Left lung (tissue), 10 donors: ENCODE data around the gene HSD3B7. TPM values are rescaled to one million over a fixed set of nuclear protein-coding genes. Genes with fewer than 3 reads are reported as not detected.

Experiments used
- ATAC-seq: fragments of 200-7000 bp; cut with Tn5 transposase; one replicate; pipeline ENCODE4 v1.9.1; 2020; ENCODE audit warnings: moderate library complexity
- DNase-seq, 4 donors: peaks; one replicate each; pipeline ENCODE4 v3.0.0-alpha.2; 2013 to 2020
- H3K27ac ChIP-seq, 2 donors: fragments of 200-600 bp; sonication (generic) in 1 of 2; one replicate each; pipeline versions ENCODE4 v1.5.0 to v1.8.0; 2020 to 2021
- H3K27me3 ChIP-seq, 2 donors: fragments of 200-600 bp; sonication (generic) in 1 of 2; one replicate each; pipeline versions ENCODE4 v1.5.0 to v1.8.0; 2020 to 2021
- H3K36me3 ChIP-seq, 2 donors: fragments of 200-600 bp; sonication (generic) in 1 of 2; one replicate each; pipeline versions ENCODE4 v1.5.0 to v1.8.0; 2020 to 2021
- H3K4me1 ChIP-seq, 2 donors: fragments of 200-600 bp; one replicate each; pipeline ENCODE4 v1.8.0; 2021
- H3K4me3 ChIP-seq, 2 donors: fragments of 200-600 bp; sonication (generic) in 1 of 2; one replicate each; pipeline versions ENCODE4 v1.5.0 to v1.8.0; 2020 to 2021; ENCODE audit warnings: mild to moderate bottlenecking in 1 of 2
- H3K9me3 ChIP-seq, 2 donors: fragments of 200-600 bp; sonication (generic) in 1 of 2; one replicate each; pipeline versions ENCODE4 v1.5.0 to v1.8.0; 2020 to 2021
- intact Hi-C, 2 donors: fragments of 100-400 bp; cut with DNase I; formaldehyde crosslinking; loops; one replicate each; pipeline versions ENCODE4 v1.11.2 to v1.14.2; 2022
- polyA plus RNA-seq, 6 donors: library from polyadenylated mRNA; unstranded; fragments of 120-200 nt; gene quantifications; one replicate each; pipeline ENCODE4 v1.2.1, GENCODE V29; 2013; ENCODE audit not compliant: insufficient read length in 6 of 6
- total RNA-seq, 2 donors: library from RNA; stranded (reverse); fragmentation: NEBNext Ultra II Directional; extraction: Animal tissue kit (Norgen Biotek cat#: 25700); gene quantifications; one replicate each; pipeline ENCODE4 v1.2.1, GENCODE V29; 2021
- TF ChIP-seq, protein P1 (sequence below), 2 donors: fragments of 200-600 bp; sonication (generic) in 1 of 2; IDR thresholded peaks; one replicate each; pipeline versions ENCODE4 v1.5.0 to v1.8.0; 2021; ENCODE audit warnings: antibody characterized with exemption in 2 of 2
- donor health status: DM: no; HTN: yes; CAD: no.
- donor health status: DM: no; HTN: no; CAD: no.

Gene HSD3B7
- total and polyA plus RNA-seq, 8 donors = 3.9 to 28.4 (median 4.8) TPM

DNA sequence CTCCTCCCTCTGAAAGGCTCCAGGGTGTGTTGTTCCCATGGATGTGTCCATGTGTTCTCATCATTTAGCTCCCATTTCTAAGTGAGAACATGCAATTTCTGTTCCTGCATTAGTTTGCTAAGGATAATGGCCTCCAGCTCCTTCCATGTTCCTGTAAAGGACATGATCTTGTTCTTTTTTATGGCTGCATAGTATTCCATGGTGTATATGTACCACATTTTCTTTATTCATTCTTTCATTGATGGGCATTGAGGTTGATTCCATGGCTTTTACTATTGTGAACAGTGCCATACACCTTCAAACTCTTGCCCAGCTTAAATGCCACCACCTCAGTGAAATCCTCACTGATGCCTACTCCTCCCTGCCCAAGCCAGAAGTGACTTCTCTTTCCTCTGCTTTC lies 40.7 kb upstream of the HSD3B7 start:
- Histone ChIP-seq H3K27ac (no peak overlapping the region), H3K4me1 (peaks cover 4 to 21% of the 10 kb centered on the region in 2 donors), H3K36me3 (peaks cover 0 to 38% of the 10 kb centered on the region in 2 donors), H3K9me3 (no peaks in the 10 kb centered on the region), H3K27me3 (no peaks in the 10 kb centered on the region), H3K4me3 (no peak overlapping the region)
- ATAC-seq = no peak
- no peak for DNase-seq
- TF ChIP-seq, protein P1, sequence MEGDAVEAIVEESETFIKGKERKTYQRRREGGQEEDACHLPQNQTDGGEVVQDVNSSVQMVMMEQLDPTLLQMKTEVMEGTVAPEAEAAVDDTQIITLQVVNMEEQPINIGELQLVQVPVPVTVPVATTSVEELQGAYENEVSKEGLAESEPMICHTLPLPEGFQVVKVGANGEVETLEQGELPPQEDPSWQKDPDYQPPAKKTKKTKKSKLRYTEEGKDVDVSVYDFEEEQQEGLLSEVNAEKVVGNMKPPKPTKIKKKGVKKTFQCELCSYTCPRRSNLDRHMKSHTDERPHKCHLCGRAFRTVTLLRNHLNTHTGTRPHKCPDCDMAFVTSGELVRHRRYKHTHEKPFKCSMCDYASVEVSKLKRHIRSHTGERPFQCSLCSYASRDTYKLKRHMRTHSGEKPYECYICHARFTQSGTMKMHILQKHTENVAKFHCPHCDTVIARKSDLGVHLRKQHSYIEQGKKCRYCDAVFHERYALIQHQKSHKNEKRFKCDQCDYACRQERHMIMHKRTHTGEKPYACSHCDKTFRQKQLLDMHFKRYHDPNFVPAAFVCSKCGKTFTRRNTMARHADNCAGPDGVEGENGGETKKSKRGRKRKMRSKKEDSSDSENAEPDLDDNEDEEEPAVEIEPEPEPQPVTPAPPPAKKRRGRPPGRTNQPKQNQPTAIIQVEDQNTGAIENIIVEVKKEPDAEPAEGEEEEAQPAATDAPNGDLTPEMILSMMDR (IDR thresholded peaks at IDR 0.05) = no peak
- intact Hi-C loops = no loop called here

GRCh38 chr16:30946671-30947540 lies 38.1 kb upstream of the HSD3B7 start:
- Histone ChIP-seq H3K9me3 (no peaks in the 10 kb centered on the region), H3K27ac (peak overlapping the region in 1 of 2 donors; percentile 28), H3K4me1 (peaks cover 11 to 37% of the 10 kb centered on the region in 2 donors), H3K4me3 (no peak overlapping the region), H3K27me3 (no peaks in the 10 kb centered on the region), H3K36me3 (peaks cover 0 to 29% of the 10 kb centered on the region in 2 donors)
- ATAC-seq (no peak), DNase-seq (no peak)
- TF ChIP-seq, protein P1 (IDR thresholded peaks at IDR 0.05) = no peak
- intact Hi-C loops = no loop called here

DNA sequence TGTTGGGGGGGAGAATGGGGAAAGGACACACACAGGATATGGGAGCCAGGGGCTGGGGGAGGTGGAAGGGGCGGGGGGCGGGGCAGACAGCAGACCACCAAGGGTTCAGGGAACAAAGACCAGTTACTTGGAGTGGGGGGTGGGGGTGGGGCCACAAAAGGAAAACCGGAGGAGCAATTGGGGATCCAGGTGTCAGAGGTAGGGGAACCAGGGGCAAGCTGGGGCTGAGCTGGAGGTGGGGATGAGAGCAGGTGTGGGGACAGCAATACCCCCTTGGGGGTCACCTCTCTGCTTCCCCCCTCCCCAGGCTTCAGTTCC lies 37.5 kb upstream of the HSD3B7 start:
- TF ChIP-seq, protein P1 (IDR thresholded peaks at IDR 0.05) = no peak
- peak overlapping the region; percentile 65 to 97 for H3K27ac ChIP-seq
- H3K36me3 ChIP-seq = peaks cover 0 to 29% of the 10 kb centered on the region in 2 donors
- no peaks in the 10 kb centered on the region for H3K27me3 ChIP-seq
- H3K4me3 ChIP-seq = no peak overlapping the region
- intact Hi-C loops = no loop called here
- H3K9me3 ChIP-seq = no peaks in the 10 kb centered on the region
- ATAC-seq (no peak), DNase-seq (no peak)
- peaks cover 7 to 35% of the 10 kb centered on the region in 2 donors for H3K4me1 ChIP-seq

GRCh38 chr16:30947859-30948666 lies 36.9 kb upstream of the HSD3B7 start:
- Histone ChIP-seq H3K36me3 (peaks cover 0 to 29% of the 10 kb centered on the region in 2 donors), H3K27me3 (no peaks in the 10 kb centered on the region), H3K4me3 (peak overlapping the region; percentile 86 to 93), H3K4me1 (peaks cover 7 to 37% of the 10 kb centered on the region in 2 donors), H3K9me3 (no peaks in the 10 kb centered on the region), H3K27ac (peak overlapping the region; percentile 89 to 97)
- TF ChIP-seq, protein P1 (IDR thresholded peaks at IDR 0.05) = no peak
- peak; percentile 89 to 99 (median 94) for DNase-seq
- peak; percentile 69 for ATAC-seq
- intact Hi-C loops = no loop called here
